T-helper 2 cell treated with Interferon-gamma antibody and Interleukin-4, amounts not matched to agents 100 ng/mL and 5 ng/mL, for 36 hours (primary cell): ENCODE measurements around the gene RAB31. TPM values are rescaled to one million over a fixed set of nuclear protein-coding genes. Genes with fewer than 3 reads are reported as not detected.
"Not testable (repeated sequence)": the region's sequence is repeated elsewhere in the genome, so short reads cannot be mapped to it uniquely, and the experiment has no call there.

Experiments
- intact Hi-C: fragments of 100-400 bp; cut with micrococcal nuclease; formaldehyde crosslinking; loops from one replicate; pipeline ENCODE4 v1.15.1; 2023
- total RNA-seq: library from RNA; stranded (reverse); gene quantifications from 2 replicates; pipeline ENCODE4 v1.2.3, GENCODE V29; 2022

Gene RAB31
- total RNA-seq, 1 donor from 2014 or later: 0.57 TPM

- intact Hi-C loops: no loop called here
These were observed 170.7 kb downstream of the RAB31 start for GRCh38 chr18:9878783-9879242.

GRCh38 chr18:9884090-9884489, 176.0 kb downstream of the RAB31 start:
- intact Hi-C loops: no loop called here

GRCh38 chr18:9884532-9885140, 176.5 kb downstream of the RAB31 start:
- intact Hi-C loops: no loop called here

- intact Hi-C loops: no loop called here
These were observed 177.3 kb downstream of the RAB31 start, which contains the start of gene TXNDC2 for GRCh38 chr18:9885170-9886004. Gene TXNDC2, plus strand, starts transcription at chr18:9885973. Its CDS starts 708 bp downstream, at chr18:9886681.

- intact Hi-C loops: no loop called here
These were observed 177.9 kb downstream of the RAB31 start for GRCh38 chr18:9886005-9886348.

GRCh38 chr18:9887992-9888391, 179.9 kb downstream of the RAB31 start:
- intact Hi-C loops: no loop called here

- intact Hi-C loops: no loop called here
These were observed 182.1 kb downstream of the RAB31 start for GRCh38 chr18:9890196-9890595.

- intact Hi-C loops: no loop called here
These were observed 182.9 kb downstream of the RAB31 start for GRCh38 chr18:9890957-9891356.

- intact Hi-C loops: not testable (repeated sequence)
These were observed 183.4 kb downstream of the RAB31 start for GRCh38 chr18:9891515-9891914.

GRCh38 chr18:9894454-9895068, 186.5 kb downstream of the RAB31 start:
- intact Hi-C loops: no loop called here

- intact Hi-C loops: no loop called here
These were observed 189.0 kb downstream of the RAB31 start for GRCh38 chr18:9897129-9897528.

GRCh38 chr18:9897787-9898291, 189.7 kb downstream of the RAB31 start:
- intact Hi-C loops: not testable (repeated sequence)

- intact Hi-C loops: no loop called here
These were observed 190.9 kb downstream of the RAB31 start for GRCh38 chr18:9898792-9899549.

GRCh38 chr18:9899550-9899930, 191.4 kb downstream of the RAB31 start:
- intact Hi-C loops: not testable (repeated sequence)

- intact Hi-C loops: no loop called here
These were observed 192.6 kb downstream of the RAB31 start for GRCh38 chr18:9900699-9901098.

GRCh38 chr18:9901377-9901776, 193.3 kb downstream of the RAB31 start:
- intact Hi-C loops: no loop called here

GRCh38 chr18:9902264-9902663, 194.2 kb downstream of the RAB31 start:
- intact Hi-C loops: not testable (repeated sequence)

- intact Hi-C loops: no loop called here
These were observed 194.7 kb downstream of the RAB31 start for GRCh38 chr18:9902832-9903231.

GRCh38 chr18:9905401-9905922, 197.4 kb downstream of the RAB31 start:
- intact Hi-C loops: no loop called here

- intact Hi-C loops: no loop called here
These were observed 198.4 kb downstream of the RAB31 start for GRCh38 chr18:9906481-9906880.

GRCh38 chr18:9907867-9908266, 199.8 kb downstream of the RAB31 start:
- intact Hi-C loops: no loop called here
